IMR-90 (cell line): ENCODE measurements around the gene SAMD10.

Experiments used
- BHLHE40 ChIP-seq: fragments of 150-350 bp; IDR thresholded peaks from 2 replicates; pipeline ENCODE4 v1.6.1; 2016; ENCODE audit warnings: mild to moderate bottlenecking, low read depth, low read length
- CEBPB ChIP-seq: IDR thresholded peaks from 2 replicates; pipeline ENCODE4 v1.6.1; 2012; ENCODE audit warnings: low read depth, low read length, improper control_type of control experiment
- FOS ChIP-seq: fragments of 150-350 bp; IDR thresholded peaks from 2 replicates; pipeline ENCODE4 v1.6.1; 2016; ENCODE audit warnings: low read depth, low read length
- MAFK ChIP-seq: IDR thresholded peaks from 2 replicates; pipeline ENCODE4 v1.6.1; 2012; ENCODE audit warnings: low read depth, low read length, improper control_type of control experiment
- MAZ ChIP-seq: IDR thresholded peaks from 2 replicates; pipeline ENCODE4 v1.6.1; 2012; ENCODE audit warnings: low read depth, mild to moderate bottlenecking, low read length, improper control_type of control experiment, moderate library complexity, borderline replicate concordance
- POLR2A ChIP-seq: IDR thresholded peaks from 2 replicates; pipeline ENCODE4 v1.6.1; 2012; ENCODE audit warnings: mild to moderate bottlenecking, low read depth, low read length
- RAD21 ChIP-seq: IDR thresholded peaks from 2 replicates; pipeline ENCODE4 v1.6.1; 2012; ENCODE audit warnings: low read length, improper control_type of control experiment
- RCOR1 ChIP-seq: IDR thresholded peaks from 2 replicates; pipeline ENCODE4 v1.6.1; 2012; ENCODE audit warnings: mild to moderate bottlenecking, low read length, improper control_type of control experiment; ENCODE audit not compliant: insufficient replicate concordance
- RFX5 ChIP-seq: IDR thresholded peaks from 2 replicates; pipeline ENCODE4 v1.8.0; 2012; ENCODE audit warnings: low read depth, mild to moderate bottlenecking, low read length, moderate library complexity
- SMC3 ChIP-seq: fragments of 150-350 bp; IDR thresholded peaks from 2 replicates; pipeline ENCODE4 v1.6.1; 2016; ENCODE audit warnings: low read depth, mild to moderate bottlenecking, antibody characterized with exemption, low read length, moderate library complexity
- TF ChIP-seq, protein P1 (sequence below): conservative IDR thresholded peaks from 2 replicates; pipeline ENCODE4 v1.5.1; 2012; ENCODE audit warnings: mild to moderate bottlenecking, low read depth, low read length, improper control_type of control experiment
- TF ChIP-seq, protein P2 (sequence below): fragments of 150-350 bp; IDR thresholded peaks from 2 replicates; pipeline ENCODE4 v1.6.1; 2017; ENCODE audit warnings: mild to moderate bottlenecking, antibody characterized with exemption, low read length, low read depth
- TF ChIP-seq, protein P3 (sequence below): fragments of 150-350 bp; IDR thresholded peaks from 2 replicates; pipeline ENCODE4 v1.6.1; 2016; ENCODE audit warnings: low read depth, mild to moderate bottlenecking, low read length, moderate library complexity, borderline replicate concordance

DNA sequence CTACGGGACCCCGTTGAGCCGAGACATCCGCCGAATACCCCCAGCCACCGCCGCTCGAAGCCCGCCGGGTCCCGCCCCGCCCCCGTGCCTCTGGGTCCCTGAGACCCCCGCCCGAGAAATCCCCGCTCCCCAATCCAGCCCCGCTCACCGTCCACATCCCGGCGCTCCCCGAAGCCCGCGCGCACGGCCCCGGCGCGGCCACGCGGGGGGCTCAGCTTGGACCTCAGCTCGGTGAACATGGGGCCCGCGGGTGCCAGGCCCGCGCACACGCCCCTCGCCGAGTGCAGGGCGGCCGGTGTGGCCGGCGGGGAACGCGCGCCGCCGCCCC is 249 bp downstream of the SAMD10 start:
- TF ChIP-seq, protein P1, sequence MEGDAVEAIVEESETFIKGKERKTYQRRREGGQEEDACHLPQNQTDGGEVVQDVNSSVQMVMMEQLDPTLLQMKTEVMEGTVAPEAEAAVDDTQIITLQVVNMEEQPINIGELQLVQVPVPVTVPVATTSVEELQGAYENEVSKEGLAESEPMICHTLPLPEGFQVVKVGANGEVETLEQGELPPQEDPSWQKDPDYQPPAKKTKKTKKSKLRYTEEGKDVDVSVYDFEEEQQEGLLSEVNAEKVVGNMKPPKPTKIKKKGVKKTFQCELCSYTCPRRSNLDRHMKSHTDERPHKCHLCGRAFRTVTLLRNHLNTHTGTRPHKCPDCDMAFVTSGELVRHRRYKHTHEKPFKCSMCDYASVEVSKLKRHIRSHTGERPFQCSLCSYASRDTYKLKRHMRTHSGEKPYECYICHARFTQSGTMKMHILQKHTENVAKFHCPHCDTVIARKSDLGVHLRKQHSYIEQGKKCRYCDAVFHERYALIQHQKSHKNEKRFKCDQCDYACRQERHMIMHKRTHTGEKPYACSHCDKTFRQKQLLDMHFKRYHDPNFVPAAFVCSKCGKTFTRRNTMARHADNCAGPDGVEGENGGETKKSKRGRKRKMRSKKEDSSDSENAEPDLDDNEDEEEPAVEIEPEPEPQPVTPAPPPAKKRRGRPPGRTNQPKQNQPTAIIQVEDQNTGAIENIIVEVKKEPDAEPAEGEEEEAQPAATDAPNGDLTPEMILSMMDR: no peak
- TF ChIP-seq RFX5 (no peak), FOS (no peak), SMC3 (no peak), POLR2A (no peak), BHLHE40 (no peak), CEBPB (no peak), MAZ (no peak), RAD21 (no peak), MAFK (no peak), RCOR1 (no peak)
- TF ChIP-seq, protein P2, sequence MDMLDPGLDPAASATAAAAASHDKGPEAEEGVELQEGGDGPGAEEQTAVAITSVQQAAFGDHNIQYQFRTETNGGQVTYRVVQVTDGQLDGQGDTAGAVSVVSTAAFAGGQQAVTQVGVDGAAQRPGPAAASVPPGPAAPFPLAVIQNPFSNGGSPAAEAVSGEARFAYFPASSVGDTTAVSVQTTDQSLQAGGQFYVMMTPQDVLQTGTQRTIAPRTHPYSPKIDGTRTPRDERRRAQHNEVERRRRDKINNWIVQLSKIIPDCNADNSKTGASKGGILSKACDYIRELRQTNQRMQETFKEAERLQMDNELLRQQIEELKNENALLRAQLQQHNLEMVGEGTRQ: no peak
- TF ChIP-seq, protein P3, sequence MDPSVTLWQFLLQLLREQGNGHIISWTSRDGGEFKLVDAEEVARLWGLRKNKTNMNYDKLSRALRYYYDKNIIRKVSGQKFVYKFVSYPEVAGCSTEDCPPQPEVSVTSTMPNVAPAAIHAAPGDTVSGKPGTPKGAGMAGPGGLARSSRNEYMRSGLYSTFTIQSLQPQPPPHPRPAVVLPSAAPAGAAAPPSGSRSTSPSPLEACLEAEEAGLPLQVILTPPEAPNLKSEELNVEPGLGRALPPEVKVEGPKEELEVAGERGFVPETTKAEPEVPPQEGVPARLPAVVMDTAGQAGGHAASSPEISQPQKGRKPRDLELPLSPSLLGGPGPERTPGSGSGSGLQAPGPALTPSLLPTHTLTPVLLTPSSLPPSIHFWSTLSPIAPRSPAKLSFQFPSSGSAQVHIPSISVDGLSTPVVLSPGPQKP: no peak
